SU-DHL-6 (cell line): ENCODE measurements around the gene MACF1.

Source experiments
- CTCF ChIP-seq: fragments of 200-600 bp; sonication (generic); IDR thresholded peaks from one replicate; pipeline ENCODE4 v1.5.1; 2017; ENCODE audit warnings: antibody characterized with exemption, mild to moderate bottlenecking, low read length, moderate library complexity; ENCODE audit not compliant: insufficient read depth, poor library complexity, severe bottlenecking
- EZH2phosphoT487 ChIP-seq: fragments of 200-600 bp; sonication (generic), shearing (Covaris generic); conservative IDR thresholded peaks from 2 replicates; pipeline ENCODE4 v1.6.1; 2018; ENCODE audit warnings: mild to moderate bottlenecking, antibody characterized with exemption, low read length, moderate library complexity, mixed read lengths

GRCh38 chr1:39310015-39310414, 105.5 kb downstream of the MACF1 start:
- TF ChIP-seq CTCF, result no peak
- TF ChIP-seq EZH2phosphoT487, result no peak
